Caco-2 (cell line): ENCODE data around the gene RPL11. TPM values are rescaled to one million over a fixed set of nuclear protein-coding genes. Genes with fewer than 3 reads are reported as not detected.
"Not testable (repeated sequence)": the region's sequence is repeated elsewhere in the genome, so short reads cannot be mapped to it uniquely, and the experiment has no call there.

Source experiments
- BruUV-seq: library from RNA; stranded (reverse); fragments of 400-500 nt; replicated peaks from 2 replicates; lab custom pipeline; 2021; lab: Mats Ljungman, UMichigan
- CTCF ChIA-PET: fragments of 300-600 bp; sonication (Branson Sonifier 250); formaldehyde crosslinking; loops from one replicate; lab custom pipeline; 2022; ENCODE audit warnings: antibody characterized with exemption; lab: Charles Lee
- POLR2A ChIA-PET: fragments of 300-600 bp; sonication (Branson Sonifier 250); formaldehyde crosslinking; loops from one replicate; lab custom pipeline; 2022; ENCODE audit warnings: antibody characterized with exemption; lab: Charles Lee
- DNase-seq, 2 experiments: peaks; one replicate each; pipeline versions ENCODE4 v3.0.0 to v3.0.0-alpha.2; 2020 to 2022
- H3K27me3 ChIP-seq: replicated peaks from 2 replicates; pipeline ENCODE4 v1.6.0; 2011; ENCODE audit warnings: low read length; ENCODE audit not compliant: control insufficient read depth, insufficient read depth
- H3K36me3 ChIP-seq: 2 replicates; pipeline ENCODE4 v1.5.1; 2011; ENCODE audit warnings: low read length; ENCODE audit not compliant: control insufficient read depth, insufficient read depth
- H3K4me1 ChIP-seq: fragments of 250-450 bp; sonication (Bioruptor Pico); 2 replicates; pipeline ENCODE4 v1.5.1; 2020; ENCODE audit warnings: mild to moderate bottlenecking
- H3K4me3 ChIP-seq: 2 replicates; pipeline ENCODE4 v1.5.1; 2011; ENCODE audit warnings: low read depth, mild to moderate bottlenecking, control low read depth, low read length
- H3K9me3 ChIP-seq: fragments of 250-450 bp; sonication (Bioruptor Pico); 2 replicates; pipeline ENCODE4 v1.5.1; 2020; ENCODE audit warnings: mild to moderate bottlenecking, moderate library complexity
- H3K27ac Mint-ChIP-seq: one replicate; pipeline ENCODE4 v1.8.0; 2022; ENCODE audit warnings: mixed read lengths; ENCODE audit not compliant: unreplicated experiment
- H3K27me3 Mint-ChIP-seq: one replicate; pipeline ENCODE4 v1.8.0; 2022; ENCODE audit warnings: mixed read lengths; ENCODE audit not compliant: insufficient read depth, unreplicated experiment
- H3K36me3 Mint-ChIP-seq: one replicate; pipeline ENCODE4 v1.8.0; 2022; ENCODE audit warnings: mild to moderate bottlenecking, mixed read lengths; ENCODE audit not compliant: insufficient read depth, unreplicated experiment
- H3K4me1 Mint-ChIP-seq: one replicate; pipeline ENCODE4 v1.8.0; 2022; ENCODE audit warnings: low read depth, mixed read lengths; ENCODE audit not compliant: unreplicated experiment
- H3K4me3 Mint-ChIP-seq: one replicate; pipeline ENCODE4 v1.8.0; 2022; ENCODE audit warnings: mild to moderate bottlenecking, moderate library complexity, mixed read lengths; ENCODE audit not compliant: unreplicated experiment
- H3K9me3 Mint-ChIP-seq: one replicate; pipeline ENCODE4 v1.8.0; 2022; ENCODE audit warnings: mixed read lengths; ENCODE audit not compliant: unreplicated experiment
- intact Hi-C: fragments of 100-400 bp; cut with micrococcal nuclease; formaldehyde crosslinking; loops from one replicate; pipeline ENCODE4 v1.10.0; 2022; ENCODE audit not compliant: unreplicated experiment
- total RNA-seq: library from RNA; stranded (reverse); gene quantifications from 2 replicates; pipeline ENCODE4 v1.2.3, GENCODE V29; 2022
- TF ChIP-seq, protein P1 (sequence below), 2 experiments: fragments of 200-600 bp in 1 of 2; IDR thresholded peaks; 1 replicate in 1 of 2; 2 replicates in 1 of 2; pipeline versions ENCODE4 v1.5.1 to v1.8.0; 2011 to 2022; ENCODE audit warnings: antibody characterized with exemption in 1 of 2, control low read depth in 1 of 2, inconsistent platforms in 1 of 2, low read depth in 1 of 2, low read length in 1 of 2, mild to moderate bottlenecking in 1 of 2, moderate library complexity in 1 of 2; ENCODE audit not compliant: insufficient read depth in 1 of 2, severe bottlenecking in 1 of 2, unreplicated experiment in 1 of 2

RPL11 gene
- total RNA-seq, 1 experiment from 2014 or later, result 1,040 TPM

DNA sequence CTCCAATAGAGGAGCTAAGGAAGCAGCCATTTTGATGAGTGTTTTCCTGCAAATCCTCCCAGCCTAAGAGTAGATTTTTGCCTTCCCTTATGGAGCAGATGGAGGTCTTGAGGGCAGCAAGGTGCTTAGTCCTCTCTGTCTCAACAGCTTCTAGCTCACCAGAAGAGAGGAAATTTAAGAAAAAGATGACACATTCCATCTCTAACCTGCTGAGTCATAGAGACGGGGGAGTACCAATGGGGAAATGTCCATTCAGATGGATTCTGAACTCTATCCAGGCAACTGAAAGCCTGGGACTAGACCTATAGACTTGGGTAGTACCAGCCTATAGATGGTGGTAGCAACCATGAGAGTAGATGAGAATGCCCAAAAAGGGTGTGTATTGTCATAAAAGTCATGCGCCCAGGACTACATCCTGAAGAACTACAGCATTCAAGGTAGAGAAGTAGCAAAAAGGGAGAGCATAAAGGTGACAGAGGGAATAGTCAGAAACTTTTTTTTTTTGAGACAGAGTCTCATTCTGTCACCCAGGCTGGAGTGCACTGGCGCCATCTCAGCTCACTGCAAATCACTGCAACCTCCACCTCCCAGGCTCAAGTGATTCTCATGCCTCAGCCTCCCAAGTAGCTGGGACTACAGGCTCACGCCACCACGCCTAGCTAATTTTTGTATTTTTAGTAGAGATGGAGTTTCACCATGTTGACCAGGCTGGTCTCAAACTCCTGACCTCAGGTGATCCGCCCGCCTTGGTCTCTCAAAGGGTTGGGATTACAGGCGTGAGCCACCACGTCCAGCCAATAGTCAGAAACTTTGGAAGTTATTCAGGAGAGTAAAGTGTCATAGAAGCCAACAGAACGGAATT lies 41.0 kb downstream of the RPL11 start:
- no peak for DNase-seq

DNA sequence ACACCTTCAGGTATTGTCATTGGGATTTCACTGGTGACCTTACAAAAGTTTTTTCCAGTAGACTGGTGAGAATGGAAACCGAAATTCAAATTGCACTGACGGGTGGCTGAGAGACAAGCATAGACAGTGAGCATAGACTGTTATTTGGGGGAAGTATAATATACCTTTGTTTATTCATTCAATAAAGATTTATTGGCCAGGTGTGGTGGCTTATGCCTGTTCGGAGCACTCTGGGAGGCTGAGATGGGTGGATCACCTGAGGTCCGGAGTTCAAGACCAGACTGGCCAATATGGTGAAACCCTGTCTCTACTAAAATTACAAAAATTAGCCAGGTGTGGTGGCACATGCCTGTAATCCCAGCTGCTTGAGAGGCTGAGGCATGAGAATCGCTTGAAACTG lies 41.7 kb downstream of the RPL11 start:
- H3K36me3 Mint-ChIP-seq, result peaks cover 10% of the 10 kb centered on the region
- H3K27me3 Mint-ChIP-seq, BruUV-seq, H3K4me1 Mint-ChIP-seq, intact Hi-C loops, H3K4me3 ChIP-seq, H3K36me3 ChIP-seq, H3K9me3 Mint-ChIP-seq, DNase-seq, H3K27me3 ChIP-seq, H3K4me1 ChIP-seq, H3K27ac Mint-ChIP-seq, H3K9me3 ChIP-seq, H3K4me3 Mint-ChIP-seq, POLR2A ChIA-PET: not testable (repeated sequence)
- CTCF ChIA-PET, result interaction anchor here (0.6 kb wide), 2 partner anchors 43 to 419 kb away, joined by 4 to 5 read pairs; no protein-coding TSS in a partner anchor

More for the DNA sequence above, 41.0 kb downstream of the RPL11 start:
- Mint-ChIP-seq H3K4me3 (no peak overlapping the region), H3K9me3 (no peaks in the 10 kb centered on the region), H3K4me1 (peaks cover 12% of the 10 kb centered on the region), H3K27ac (no peak overlapping the region), H3K27me3 (no peaks in the 10 kb centered on the region), H3K36me3 (peaks cover 10% of the 10 kb centered on the region)
- TF ChIP-seq, protein P1, sequence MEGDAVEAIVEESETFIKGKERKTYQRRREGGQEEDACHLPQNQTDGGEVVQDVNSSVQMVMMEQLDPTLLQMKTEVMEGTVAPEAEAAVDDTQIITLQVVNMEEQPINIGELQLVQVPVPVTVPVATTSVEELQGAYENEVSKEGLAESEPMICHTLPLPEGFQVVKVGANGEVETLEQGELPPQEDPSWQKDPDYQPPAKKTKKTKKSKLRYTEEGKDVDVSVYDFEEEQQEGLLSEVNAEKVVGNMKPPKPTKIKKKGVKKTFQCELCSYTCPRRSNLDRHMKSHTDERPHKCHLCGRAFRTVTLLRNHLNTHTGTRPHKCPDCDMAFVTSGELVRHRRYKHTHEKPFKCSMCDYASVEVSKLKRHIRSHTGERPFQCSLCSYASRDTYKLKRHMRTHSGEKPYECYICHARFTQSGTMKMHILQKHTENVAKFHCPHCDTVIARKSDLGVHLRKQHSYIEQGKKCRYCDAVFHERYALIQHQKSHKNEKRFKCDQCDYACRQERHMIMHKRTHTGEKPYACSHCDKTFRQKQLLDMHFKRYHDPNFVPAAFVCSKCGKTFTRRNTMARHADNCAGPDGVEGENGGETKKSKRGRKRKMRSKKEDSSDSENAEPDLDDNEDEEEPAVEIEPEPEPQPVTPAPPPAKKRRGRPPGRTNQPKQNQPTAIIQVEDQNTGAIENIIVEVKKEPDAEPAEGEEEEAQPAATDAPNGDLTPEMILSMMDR (IDR thresholded peaks at IDR 0.05; ENCODE audit: insufficient read depth in 1 of 2, low read depth in 1 of 2, low read length in 1 of 2, severe bottlenecking in 1 of 2, unreplicated experiment in 1 of 2), result no peak
- ChIA-PET POLR2A (no interaction called here), CTCF (interaction anchor here (0.6 to 0.8 kb wide), 2 partner anchors 95 to 419 kb away, joined by 4 to 6 read pairs; no protein-coding TSS in a partner anchor)
- H3K9me3 ChIP-seq, result no peaks in the 10 kb centered on the region
- H3K27me3 ChIP-seq, result no peaks in the 10 kb centered on the region
- H3K4me1 ChIP-seq, result no peaks in the 10 kb centered on the region
- no peaks in the 10 kb centered on the region; the same call in 1 of the 2 replicates for H3K36me3 ChIP-seq
- BruUV-seq, result no TSS peak
- H3K4me3 ChIP-seq, result no peak overlapping the region
- intact Hi-C loops, result no loop called here

GRCh38 chr1:23736437-23737134 lies 45.0 kb downstream of the RPL11 start:
- intact Hi-C loops, result no loop called here
- Histone ChIP-seq H3K4me3 (no peak overlapping the region), H3K36me3 (no peaks in the 10 kb centered on the region), H3K4me1 (no peaks in the 10 kb centered on the region), H3K27me3 (no peaks in the 10 kb centered on the region), H3K9me3 (no peaks in the 10 kb centered on the region)
- H3K27me3 Mint-ChIP-seq, result no peaks in the 10 kb centered on the region
- H3K4me3 Mint-ChIP-seq, result no peak overlapping the region
- no peak for DNase-seq
- H3K9me3 Mint-ChIP-seq, result no peaks in the 10 kb centered on the region
- no peaks in the 10 kb centered on the region for H3K4me1 Mint-ChIP-seq
- H3K27ac Mint-ChIP-seq, result no peak overlapping the region
- TF ChIP-seq, protein P1 (IDR thresholded peaks at IDR 0.05; ENCODE audit: insufficient read depth in 1 of 2, low read depth in 1 of 2, low read length in 1 of 2, severe bottlenecking in 1 of 2, unreplicated experiment in 1 of 2), result no peak
- no TSS peak for BruUV-seq
- CTCF ChIA-PET, result no interaction called here
- no peaks in the 10 kb centered on the region for H3K36me3 Mint-ChIP-seq
- POLR2A ChIA-PET, result no interaction called here
